Epithelial cell of proximal tubule (primary cell): ENCODE measurements around the gene CCSER1. TPM values are rescaled to one million over a fixed set of nuclear protein-coding genes. Genes with fewer than 3 reads are reported as not detected.

Source experiments
- DNase-seq: peaks from one replicate; pipeline ENCODE4 v3.0.0-alpha.2; 2011; ENCODE audit warnings: low read depth
- H3K4me3 ChIP-seq: 2 replicates; pipeline ENCODE4 v1.5.1; 2011; ENCODE audit warnings: low read depth, mild to moderate bottlenecking, low read length
- total RNA-seq: library from RNA; depleted of rRNA; stranded (reverse); fragments of >200 nt; gene quantifications from 2 replicates; pipeline ENCODE4 v1.2.3, GENCODE V29; 2015
- TF ChIP-seq, protein P1 (sequence below): conservative IDR thresholded peaks from 2 replicates; pipeline ENCODE4 v1.5.1; 2012; ENCODE audit warnings: low read depth, mild to moderate bottlenecking, low read length

Gene CCSER1
- total RNA-seq, 1 donor from 2014 or later: not detected

DNA sequence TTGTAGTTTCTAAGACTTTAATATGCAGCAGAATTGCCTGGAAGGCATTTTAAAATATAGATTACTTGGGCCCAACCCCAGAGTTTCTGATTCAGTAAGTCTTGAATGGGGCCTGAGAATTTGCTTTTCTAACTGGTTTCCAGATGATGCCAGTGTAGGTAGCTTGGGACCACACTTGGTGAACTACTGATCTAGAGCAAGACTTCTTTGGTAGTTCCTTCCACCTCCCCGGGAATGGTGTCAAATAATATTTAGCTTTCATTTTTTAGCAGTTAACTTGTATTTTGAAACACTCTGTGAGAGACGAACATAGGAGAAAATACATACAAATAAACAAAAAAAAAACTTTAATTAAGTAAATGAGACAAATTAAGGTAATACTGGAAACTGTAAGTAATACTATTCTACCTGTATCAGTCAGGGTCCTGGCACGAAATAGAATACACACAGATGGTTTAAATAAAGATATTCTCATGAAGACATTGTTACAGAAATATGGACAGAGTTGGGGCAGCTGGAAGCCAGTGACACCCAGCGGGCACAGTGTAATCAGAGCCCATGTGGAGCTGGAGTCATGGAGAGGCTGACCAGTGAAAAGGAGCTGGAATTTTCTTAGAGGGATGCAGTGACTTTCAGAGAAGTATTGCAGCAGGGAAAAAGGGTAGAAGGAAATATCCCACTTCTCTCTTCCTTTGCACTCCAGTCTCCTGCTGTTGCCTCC is 905.7 kb downstream of the CCSER1 start:
- H3K4me3 ChIP-seq: no peak overlapping the region
- TF ChIP-seq, protein P1, sequence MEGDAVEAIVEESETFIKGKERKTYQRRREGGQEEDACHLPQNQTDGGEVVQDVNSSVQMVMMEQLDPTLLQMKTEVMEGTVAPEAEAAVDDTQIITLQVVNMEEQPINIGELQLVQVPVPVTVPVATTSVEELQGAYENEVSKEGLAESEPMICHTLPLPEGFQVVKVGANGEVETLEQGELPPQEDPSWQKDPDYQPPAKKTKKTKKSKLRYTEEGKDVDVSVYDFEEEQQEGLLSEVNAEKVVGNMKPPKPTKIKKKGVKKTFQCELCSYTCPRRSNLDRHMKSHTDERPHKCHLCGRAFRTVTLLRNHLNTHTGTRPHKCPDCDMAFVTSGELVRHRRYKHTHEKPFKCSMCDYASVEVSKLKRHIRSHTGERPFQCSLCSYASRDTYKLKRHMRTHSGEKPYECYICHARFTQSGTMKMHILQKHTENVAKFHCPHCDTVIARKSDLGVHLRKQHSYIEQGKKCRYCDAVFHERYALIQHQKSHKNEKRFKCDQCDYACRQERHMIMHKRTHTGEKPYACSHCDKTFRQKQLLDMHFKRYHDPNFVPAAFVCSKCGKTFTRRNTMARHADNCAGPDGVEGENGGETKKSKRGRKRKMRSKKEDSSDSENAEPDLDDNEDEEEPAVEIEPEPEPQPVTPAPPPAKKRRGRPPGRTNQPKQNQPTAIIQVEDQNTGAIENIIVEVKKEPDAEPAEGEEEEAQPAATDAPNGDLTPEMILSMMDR: no peak
- DNase-seq: no peak

GRCh38 chr4:91035276-91035675 is 908.1 kb downstream of the CCSER1 start:
- TF ChIP-seq, protein P1: no peak
- no peak for DNase-seq
- H3K4me3 ChIP-seq: no peak overlapping the region

DNA sequence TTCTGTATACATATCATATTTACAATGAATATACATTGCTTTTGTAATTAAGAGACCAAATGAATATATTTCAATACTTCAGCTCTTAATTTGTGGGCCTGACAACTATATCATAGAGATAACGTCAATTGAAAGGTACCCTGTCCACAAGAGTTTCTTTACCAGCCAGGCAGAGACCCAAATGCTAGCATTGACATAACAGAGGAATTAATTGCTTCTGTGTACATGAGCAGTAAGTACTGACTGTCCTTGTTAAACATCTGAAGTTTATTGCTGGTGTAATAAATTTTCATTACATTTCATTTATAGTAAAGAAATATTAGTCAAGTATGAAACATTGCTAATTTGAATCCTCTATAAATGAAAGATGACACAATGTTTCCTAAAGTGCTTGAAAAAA is 910.8 kb downstream of the CCSER1 start:
- no peak for DNase-seq
- H3K4me3 ChIP-seq: no peak overlapping the region
- TF ChIP-seq, protein P1: no peak

GRCh38 chr4:91057871-91058270 is 930.7 kb downstream of the CCSER1 start:
- DNase-seq: no peak

DNA sequence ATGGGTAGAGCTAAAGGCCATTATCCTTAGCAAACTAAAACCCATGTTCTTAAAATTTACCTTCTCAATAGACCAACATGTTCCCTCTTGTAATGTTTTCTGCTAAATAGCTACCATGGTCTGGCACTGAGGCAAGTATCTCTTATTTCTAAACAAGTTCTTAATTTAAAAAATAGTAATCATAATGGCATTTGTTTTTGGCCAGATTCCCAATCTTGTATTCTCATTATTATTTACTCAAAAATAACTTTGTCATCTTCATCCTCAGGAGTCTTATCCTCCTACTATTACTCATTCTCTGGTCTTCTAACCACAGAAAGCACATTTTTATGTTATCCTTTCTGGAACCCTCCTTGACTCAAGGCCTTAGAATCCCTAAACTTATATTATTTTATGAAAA is 931.2 kb downstream of the CCSER1 start:
- no peak for DNase-seq
- TF ChIP-seq, protein P1: no peak
- no peak overlapping the region for H3K4me3 ChIP-seq

More at GRCh38 chr4:91057871-91058270, 930.7 kb downstream of the CCSER1 start:
- no peak overlapping the region for H3K4me3 ChIP-seq
- TF ChIP-seq, protein P1: no peak

DNA sequence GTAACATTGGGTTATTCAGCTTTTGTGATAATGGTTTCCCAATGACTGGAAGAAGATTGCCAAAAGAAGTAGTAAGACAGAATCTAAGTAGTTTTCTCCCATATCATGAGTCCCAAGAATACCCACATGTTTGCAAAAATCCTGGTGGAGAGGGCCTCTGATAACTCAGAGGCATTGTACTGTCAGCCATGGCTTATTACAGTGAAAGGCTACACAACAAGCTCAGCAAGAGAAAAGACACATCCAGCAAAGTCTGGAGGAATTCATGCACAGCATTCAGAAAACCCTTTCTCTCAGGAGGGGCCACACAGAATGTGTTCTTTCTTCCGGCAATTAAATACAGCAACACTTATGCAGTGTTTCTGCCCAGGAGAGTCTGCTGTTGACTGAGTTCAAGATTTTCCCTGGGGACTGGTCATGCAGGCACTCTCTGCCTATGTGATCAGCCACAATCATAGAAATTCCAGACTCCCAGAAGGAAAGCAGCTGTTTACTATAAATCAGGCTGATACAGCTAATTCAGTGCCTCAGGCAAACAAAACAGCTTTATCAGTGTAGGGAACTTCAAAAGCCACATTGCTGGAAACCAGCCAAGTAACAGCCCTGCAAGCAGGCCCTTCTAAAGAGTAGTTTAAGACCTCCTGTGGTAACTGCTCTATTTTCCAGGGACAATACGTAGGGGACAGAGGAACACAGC is 937.1 kb downstream of the CCSER1 start:
- DNase-seq: no peak
- TF ChIP-seq, protein P1: no peak
- H3K4me3 ChIP-seq: no peak overlapping the region
